HT1080 (cell line): Measurements from ENCODE around the gene WFDC12. TPM values are rescaled to one million over a fixed set of nuclear protein-coding genes. Genes with fewer than 3 reads are reported as not detected.

Experiments
- DNase-seq: peaks from one replicate; pipeline ENCODE4 v3.0.0-alpha.2; 2015; ENCODE audit warnings: low read depth
- total RNA-seq: library from RNA; depleted of rRNA; stranded (reverse); fragments of >200 nt; shearing (Covaris generic); gene quantifications from 2 replicates; pipeline ENCODE4 v1.2.3, GENCODE V29; 2014; rRNA removed

The WFDC12 gene
- total RNA-seq, 1 experiment from 2014 or later, result not detected

DNA sequence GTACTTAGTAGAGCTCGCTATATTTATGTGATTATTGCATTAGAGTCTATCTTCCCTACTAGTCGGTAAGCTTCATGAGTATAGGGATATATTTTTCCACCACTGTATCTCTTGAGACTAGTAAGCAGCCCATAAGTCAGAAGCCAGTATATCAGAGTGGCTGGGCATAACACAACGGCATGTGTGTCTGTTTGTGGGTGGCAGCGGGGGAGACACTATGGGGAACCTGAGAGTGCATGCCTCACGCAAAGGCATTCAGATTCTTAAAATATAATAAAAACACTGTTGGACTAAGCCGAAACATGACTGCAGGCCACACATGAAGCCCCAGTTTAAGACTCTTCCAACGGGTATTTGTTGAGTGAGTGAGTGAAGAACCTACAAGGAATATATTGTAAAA, 31.4 kb downstream of the WFDC12 start:
- DNase-seq, result no peak

DNA sequence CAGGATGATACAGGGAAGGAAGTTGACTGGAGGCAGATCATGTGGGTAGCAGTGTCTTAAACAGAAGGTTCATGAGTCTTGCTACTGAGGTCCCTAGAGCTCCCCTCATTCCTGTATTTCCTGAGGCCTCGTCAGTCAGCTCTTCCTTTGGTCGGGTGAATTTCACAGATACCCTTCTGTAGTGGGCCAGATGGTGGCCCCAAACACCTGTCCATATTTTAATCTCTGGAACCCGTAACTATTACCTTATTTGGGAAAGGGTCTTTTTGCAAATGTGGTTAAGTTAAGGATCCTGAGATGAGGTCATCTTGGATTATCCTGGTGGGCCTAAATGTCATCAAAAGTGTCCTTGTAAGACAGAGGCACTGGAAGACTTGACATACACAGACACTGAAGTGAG, 32.9 kb downstream of the WFDC12 start:
- no peak for DNase-seq

DNA sequence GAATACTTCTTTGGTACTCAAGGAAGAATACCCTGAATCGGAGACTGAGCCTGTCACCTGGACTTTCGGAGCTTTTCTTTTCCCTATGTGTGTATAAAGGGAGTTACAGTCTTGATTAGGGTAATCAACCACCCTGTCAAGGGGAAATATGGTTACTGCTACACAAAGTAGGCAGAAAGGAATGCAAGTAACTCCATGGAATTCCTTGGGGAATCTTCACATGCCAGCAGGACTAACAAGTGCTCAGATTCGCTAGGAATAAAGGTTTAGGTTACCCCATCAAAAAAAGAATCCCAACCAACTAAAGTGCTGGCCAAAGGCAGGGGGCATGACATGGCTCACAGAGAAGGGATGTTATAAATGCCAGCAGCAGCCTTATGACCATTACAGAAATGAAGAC, 33.8 kb downstream of the WFDC12 start:
- no peak for DNase-seq

GRCh38 chr20:45088247-45088646, 36.0 kb downstream of the WFDC12 start:
- peak; percentile 77 for DNase-seq

GRCh38 chr20:45087814-45088213, 36.5 kb downstream of the WFDC12 start:
- DNase-seq, result no peak

GRCh38 chr20:45087097-45087790, 37.0 kb downstream of the WFDC12 start:
- no peak for DNase-seq

DNA sequence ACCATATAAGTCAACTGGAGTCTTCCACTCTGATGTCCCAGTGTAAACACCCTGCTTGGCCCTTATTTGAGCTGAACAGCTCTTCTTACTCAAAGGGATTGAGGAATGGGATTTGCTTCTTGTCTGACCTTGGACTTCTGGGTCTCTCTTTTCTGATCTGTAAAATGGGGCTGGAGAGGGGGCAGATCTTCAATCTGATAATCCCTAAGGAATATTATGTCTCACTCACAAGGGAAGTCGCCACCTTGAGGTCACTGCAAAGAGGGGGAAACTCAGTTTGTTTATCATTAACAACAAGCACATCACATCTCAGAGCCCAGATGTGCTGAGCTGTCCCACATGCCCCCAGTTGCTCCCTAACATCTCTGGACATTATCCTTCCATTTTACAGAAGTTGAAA, 38.4 kb downstream of the WFDC12 start:
- DNase-seq, result no peak

GRCh38 chr20:45085289-45085688, 39.0 kb downstream of the WFDC12 start:
- no peak for DNase-seq

- no peak for DNase-seq
Measured at GRCh38 chr20:45083127-45083526, 41.1 kb downstream of the WFDC12 start.

DNA sequence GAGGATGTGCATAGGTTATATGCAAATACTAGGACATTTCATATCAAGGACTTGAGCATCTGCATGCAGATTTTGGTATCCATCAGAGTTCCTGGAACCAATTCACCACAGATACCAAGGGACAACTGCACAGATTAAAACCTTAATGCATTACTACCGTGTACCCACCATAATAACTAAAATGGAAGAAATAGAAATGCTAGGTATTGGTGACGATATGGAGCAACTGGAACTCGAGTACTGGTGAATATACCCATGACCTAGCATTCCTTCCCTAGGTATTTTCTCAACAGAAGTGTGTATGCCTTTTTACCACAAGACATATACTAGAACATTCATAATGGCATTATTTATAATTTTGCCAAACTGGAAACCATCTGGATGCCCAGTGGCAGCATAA, 41.8 kb downstream of the WFDC12 start:
- no peak for DNase-seq

DNA sequence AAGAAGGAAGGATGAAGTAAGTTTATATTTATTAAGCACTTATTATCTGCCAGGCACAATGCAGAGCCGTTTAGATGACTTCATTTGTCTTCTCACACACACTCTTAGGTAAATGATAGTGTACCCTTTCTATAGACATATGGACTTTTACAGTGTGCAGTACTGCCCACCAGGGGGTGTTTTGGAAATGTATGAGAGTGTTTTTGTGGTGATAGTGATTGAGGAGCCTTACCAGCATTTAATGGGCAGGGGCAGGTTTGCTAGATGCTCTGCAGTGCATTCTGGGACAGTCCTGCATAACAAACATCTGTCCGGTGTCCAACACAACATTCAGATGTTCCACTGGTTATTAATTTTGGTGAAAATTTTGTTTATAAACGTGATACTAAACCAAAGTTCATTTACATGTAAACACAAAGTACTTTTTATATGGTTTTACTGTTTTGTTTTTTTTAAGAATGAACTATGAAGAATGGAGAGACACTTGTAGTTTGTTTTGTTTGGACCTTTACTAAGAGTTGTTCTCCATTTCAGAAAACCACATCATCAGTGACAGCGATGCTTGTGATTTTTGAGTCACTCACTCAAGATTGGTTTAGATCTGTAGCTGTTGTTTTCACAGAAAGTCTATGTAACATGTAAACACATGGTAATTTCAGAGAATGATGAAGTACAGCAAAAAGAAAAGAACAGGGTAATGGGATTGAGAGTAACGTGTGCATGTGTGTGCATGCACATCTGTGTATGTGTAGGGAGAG, 43.2 kb downstream of the WFDC12 start:
- DNase-seq, result peak; percentile 22

DNA sequence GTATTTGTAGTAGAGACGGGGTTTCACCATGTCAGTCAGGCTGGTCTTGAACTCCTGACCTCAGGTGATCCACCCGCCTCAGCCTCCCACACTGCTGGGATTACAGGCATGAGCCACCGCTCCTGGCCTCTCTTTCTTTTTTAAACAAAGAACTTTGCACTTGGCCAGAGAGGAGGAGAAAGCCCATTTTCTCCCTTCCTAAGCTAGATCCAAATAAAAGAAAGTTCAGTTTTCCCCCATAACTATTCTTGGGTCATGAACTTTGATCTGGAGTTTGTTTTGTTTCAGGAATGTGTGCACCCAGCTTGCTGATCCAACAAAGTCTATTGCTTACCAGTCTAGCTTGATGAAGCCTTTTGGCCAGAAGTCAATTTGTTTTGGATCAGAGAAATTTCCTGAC, 46.7 kb downstream of the WFDC12 start:
- no peak for DNase-seq

Other genes starting within 250 kb of the WFDC12 start
- 78.0 and 139 TPM in 2 replicates for gene YWHAB, start 238.8 kb downstream of the WFDC12 start, total RNA-seq
- gene PABPC1L, start 214.4 kb downstream of the WFDC12 start, total RNA-seq, result 7.4 and 8.0 TPM in 2 replicates
- 156 and 177 TPM in 2 replicates for gene TOMM34, start 164.1 kb downstream of the WFDC12 start, total RNA-seq
- gene STK4, start 158.0 kb downstream of the WFDC12 start, total RNA-seq, result 20.2 and 25.8 TPM in 2 replicates
- not detected in 2 replicates for gene KCNS1, start 23.3 kb downstream of the WFDC12 start, total RNA-seq
- not detected in 2 replicates for gene WFDC5, start 9.3 kb downstream of the WFDC12 start, total RNA-seq
- not detected in 2 replicates for gene PI3, start 50.4 kb upstream of the WFDC12 start, total RNA-seq
- not detected in 2 replicates for gene SEMG1, start 82.6 kb upstream of the WFDC12 start, total RNA-seq
- not detected in 2 replicates for gene SEMG2, start 96.9 kb upstream of the WFDC12 start, total RNA-seq
- gene SLPI, start 130.1 kb upstream of the WFDC12 start, total RNA-seq, result not detected in 2 replicates
- gene RBPJL, start 182.4 kb upstream of the WFDC12 start, total RNA-seq, result not detected in 2 replicates
- gene MATN4, start 183.8 kb upstream of the WFDC12 start, total RNA-seq, result 0.10 TPM in 1 of 2 replicates, not detected in the other
- gene SDC4, start 224.0 kb upstream of the WFDC12 start, total RNA-seq, result 47.8 and 53.4 TPM in 2 replicates
- gene SYS1, start 238.7 kb upstream of the WFDC12 start, total RNA-seq, result 16.2 and 28.9 TPM in 2 replicates